CMK (cell line): ENCODE results near the gene GDI1.

Source experiments
- DNase-seq: peaks from one replicate; pipeline ENCODE4 v3.0.0-alpha.2; 2010; ENCODE audit warnings: low read depth

Gene GDI1

DNA sequence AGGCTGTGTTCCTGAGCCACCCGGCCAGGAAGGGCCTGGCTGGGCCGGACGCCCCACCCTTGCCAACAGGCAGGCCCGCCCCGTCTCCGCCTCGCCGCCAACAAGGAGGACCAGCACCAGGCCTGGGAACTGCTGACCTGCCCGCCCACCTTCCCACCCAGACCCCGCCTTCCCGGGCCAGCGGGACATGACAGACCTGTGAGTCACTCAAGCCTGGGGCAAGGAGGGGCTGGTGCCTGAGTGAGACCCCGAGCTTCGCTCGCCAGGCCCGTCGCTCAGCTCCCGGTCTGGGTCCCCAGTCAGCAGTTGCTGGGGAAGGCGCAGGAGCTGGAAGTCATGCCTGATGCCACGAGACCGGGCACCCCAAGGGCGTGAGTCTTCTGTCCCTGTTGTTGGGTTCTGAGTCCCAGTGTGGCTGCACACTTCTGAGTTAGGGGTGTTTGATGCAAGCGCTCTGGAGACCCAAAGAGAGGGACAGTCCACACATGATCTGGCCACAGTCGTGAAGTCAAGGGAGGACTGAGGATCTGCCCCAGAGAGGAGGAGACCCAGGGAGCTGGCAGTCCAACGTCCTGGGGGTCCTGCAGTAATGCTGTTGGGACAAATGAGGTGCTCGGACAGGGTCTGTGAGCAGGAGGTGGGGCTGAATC lies 27.6 kb upstream of the GDI1 start, which contains the start of gene DNASE1L1:
DNASE1L1 (minus strand) TSS at position 33 of the 650 bp plus-strand sequence. CDS start 3,686 bp downstream, outside the sequence.
- no peak for DNase-seq

DNA sequence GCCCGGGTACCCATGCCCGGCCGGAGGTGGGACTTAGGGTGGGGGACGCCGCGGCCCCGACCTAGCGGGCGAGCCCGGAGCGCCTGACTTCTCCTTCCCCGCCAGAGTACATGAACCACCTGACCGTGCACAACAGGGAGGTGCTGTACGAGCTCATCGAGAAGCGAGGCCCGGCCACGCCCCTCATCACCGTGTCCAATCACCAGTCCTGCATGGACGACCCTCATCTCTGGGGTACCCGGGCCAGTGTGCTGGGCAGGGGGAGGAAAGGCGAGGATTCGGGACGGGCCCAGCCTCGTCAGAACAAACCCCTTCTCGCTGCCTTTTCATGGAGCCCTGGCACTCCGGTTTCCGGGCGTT lies 25.0 kb upstream of the GDI1 start:
- no peak for DNase-seq

DNA sequence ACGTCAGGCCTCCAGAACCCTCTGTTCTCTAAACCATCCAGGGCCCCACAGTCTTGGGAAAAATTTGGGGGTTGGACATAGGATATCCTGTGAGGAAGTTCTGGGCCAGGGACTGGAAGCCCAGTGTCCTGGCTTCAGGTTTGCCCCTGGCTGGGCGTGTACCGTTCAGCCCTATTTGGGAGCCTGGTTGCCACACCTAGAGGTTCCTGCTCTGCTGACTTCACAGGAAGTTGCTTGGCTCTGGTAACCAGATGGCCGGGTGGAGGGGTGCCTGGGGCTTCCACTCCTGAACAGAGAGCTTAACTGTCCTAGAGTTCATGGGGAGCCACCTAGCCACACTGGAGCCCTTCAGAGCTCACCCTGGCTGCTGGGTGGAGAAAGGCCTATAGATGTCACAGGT lies 24.5 kb upstream of the GDI1 start:
- DNase-seq, result no peak

DNA sequence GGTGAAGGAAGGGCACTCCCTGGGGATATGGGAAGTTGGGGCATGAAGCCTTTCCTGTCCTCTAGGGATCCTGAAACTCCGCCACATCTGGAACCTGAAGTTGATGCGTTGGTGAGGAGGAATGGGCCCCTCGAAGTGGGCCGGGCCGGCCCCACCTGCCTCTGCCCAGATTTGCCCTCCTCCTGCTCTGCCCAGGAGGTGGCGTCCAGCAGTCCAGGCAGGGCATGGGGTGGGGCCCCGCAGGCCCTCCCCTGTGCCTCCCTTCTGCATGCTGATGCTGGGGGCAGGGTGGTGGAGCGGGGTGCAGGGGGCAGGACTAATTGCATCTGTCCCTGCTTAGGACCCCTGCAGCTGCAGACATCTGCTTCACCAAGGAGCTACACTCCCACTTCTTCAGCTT lies 23.8 kb upstream of the GDI1 start:
- DNase-seq, result no peak

DNA sequence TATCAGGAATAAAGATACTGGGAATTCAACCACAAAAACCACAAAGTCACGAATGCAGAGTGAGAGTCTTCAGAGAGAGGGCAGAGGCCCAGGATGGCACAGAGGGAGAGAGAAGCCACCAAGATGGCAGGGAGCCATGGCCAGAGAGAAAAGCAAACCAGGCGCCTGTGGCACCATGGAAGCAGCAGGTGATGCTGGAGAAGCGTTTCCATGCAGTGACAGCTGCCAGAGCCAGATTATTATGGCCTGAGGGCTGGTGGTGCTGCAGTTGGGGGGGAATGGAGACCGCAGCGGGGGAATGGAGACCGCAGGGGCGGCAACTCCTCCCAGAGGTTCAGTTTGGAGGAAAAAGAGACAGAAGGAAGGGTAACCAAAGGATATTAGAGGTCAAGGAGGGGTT lies 19.8 kb upstream of the GDI1 start:
- no peak for DNase-seq

DNA sequence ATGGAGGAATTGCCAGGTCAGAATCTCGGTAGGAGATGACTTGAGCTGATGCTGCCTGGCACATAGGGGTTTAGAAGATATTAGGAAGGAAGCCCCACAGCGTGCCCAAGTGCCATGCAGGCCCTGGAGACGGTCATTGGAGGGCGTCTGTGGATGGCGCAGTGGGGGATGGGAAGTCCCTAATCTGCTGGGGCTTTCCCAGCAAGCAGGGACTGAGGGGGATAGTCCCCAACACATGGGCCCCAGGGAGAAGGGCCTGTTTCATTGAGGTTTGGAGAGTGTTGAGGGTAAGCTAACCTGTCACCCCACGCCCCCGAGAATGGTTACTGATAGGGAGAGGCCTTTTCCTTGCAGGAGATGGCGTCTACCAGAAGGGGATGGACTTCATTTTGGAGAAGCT lies 17.8 kb upstream of the GDI1 start:
- DNase-seq, result no peak

DNA sequence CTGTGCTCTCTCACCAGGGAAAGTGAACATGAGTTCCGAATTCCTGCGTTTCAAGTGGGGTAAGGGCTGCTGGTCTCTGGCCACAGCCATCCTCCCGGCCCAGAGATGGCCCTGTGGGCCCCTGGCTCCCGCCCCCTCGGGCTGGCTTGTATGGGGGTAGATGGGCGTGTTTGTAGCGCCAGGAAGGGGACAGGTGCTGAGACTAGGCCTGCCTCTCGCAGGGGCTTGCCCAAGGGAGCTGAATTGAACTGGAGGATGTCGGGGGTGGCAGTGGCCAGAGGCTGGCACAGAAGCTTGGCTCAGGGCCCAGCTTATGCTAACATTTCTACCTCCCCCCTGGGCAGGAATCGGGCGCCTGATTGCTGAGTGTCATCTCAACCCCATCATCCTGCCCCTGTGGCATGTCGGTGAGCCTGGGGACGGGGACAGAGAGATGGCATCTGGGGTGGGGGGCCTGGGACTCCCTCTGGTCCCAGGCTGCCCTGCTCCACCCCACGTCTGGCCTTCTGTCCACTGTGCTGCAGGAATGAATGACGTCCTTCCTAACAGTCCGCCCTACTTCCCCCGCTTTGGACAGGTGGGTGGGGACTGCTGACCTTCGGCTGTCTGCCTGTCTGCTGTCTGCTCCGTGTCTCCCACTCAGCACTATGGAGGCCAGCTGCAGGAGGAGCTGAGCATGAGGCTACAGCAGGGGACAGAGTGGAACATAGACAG lies 17.1 kb upstream of the GDI1 start:
- no peak for DNase-seq

DNA sequence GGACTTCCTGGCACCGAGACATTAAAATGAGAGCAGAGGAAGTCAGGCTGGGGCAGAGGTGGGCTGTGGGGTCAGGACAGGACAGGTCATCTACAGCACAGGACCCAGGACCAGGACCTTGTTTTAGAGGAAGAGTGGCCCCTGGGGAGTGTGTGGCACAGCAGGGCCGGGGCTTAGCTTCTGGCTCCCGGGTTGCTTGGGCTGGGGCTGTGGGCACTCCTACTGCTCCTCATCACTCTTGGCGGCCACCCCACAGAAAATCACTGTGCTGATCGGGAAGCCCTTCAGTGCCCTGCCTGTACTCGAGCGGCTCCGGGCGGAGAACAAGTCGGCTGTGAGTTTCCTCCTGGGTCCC lies 16.6 kb upstream of the GDI1 start:
- no peak for DNase-seq

DNA sequence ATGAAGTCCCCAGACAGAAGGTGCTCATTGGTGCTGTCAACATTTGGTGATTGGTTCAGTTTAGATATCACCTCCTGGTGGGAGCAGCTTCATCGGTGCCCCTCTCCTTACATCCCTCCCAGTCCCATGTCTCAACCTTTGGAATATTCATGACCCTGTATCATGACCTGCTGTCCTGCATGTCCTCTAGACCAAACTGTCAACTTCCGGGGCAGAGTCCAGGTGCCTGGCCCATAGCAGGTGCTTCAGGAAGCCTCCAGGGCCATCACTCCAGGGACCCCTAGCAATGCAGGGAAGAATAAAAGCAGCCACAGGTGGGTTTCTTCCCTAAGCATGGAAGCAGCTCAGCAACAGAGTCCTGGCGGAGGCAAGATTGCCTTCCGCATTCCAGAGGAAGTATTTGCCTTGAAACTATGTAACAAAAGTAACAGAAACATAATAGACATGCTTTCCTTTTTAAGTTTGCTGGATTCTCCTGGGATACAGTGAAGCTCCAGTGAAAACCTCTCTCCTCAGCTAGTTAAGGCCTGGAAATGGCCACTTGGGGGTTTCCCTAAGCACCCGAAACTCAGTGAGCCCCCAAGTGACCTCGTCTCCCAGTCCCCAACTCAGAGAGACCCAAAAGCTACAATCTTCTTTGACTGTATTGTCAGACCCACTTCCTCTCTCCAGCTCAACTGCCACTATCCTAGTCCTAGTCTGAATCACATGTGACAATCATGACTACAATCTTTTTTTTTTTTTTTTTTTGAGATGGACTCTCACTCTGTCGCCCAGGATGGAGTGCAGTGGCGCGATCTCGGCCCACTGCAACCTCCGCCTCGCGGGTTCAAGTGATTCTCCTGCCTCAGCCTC lies 9.8 kb upstream of the GDI1 start:
- no peak for DNase-seq

DNA sequence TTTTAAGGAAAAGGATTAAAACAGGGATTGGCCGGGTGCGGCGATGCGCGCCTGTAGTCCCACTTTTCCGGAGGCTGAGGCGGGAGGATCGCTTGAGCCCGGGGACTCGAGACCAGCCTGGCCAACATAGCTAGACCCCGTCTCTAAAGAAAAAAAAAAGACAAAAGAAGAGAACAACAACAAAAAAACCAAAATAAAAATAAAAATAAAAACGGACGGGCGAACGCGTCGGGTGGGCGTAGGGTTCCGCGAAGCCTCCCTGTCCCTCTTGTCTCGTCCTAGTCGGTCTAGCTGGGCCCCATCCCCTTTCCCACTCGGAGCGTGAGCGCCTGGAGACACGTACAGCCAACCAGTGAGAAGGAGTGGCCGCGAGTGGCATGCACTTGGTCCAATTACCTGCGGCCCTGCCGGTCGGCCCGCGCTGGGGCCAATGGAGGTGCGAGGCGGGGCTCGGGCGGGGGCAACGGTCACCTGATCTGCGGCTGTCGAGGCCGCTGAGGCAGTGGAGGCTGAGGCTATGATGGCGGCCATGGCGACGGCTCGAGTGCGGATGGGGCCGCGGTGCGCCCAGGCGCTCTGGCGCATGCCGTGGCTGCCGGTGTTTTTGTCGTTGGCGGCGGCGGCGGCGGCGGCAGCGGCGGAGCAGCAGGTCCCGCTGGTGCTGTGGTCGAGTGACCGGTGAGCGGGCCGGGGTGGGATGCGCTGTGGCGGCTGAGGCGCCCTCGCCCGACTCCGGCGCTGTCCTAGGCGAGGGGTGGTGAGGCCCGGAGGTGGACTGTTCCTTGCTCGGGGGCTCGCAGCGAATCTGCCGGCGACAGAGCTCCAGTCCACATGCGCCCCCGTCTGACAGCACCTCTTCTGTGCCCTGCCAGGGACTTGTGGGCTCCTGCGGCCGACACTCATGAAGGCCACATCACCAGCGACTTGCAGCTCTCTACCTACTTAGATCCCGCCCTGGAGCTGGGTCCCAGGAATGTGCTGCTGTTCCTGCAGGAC lies 8.5 kb upstream of the GDI1 start, which contains the start of gene ATP6AP1:
ATP6AP1 (plus strand) TSS at position 502 of the 996 bp plus-strand sequence; CDS start at position 518, 16 bp downstream.
- no peak for DNase-seq

DNA sequence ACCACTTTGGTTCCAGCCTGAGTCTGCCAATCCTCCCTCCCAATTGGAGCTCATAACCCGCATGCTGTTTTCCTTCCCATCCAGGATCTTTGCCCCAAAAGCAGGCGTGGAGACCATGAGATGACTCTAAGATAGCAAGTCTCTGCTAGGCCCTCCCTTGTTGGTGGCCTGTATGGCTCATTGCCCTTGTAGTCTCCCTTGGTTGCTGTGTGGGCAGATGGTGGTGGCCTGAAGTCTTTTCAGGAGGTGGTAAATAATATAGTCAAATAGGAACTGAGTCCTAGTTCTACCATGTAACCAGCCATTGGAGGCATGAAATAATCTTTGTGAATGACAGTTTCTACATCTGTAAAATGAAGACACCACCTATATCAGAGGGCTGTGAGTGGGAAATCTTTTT lies 7.2 kb upstream of the GDI1 start:
- DNase-seq, result no peak

DNA sequence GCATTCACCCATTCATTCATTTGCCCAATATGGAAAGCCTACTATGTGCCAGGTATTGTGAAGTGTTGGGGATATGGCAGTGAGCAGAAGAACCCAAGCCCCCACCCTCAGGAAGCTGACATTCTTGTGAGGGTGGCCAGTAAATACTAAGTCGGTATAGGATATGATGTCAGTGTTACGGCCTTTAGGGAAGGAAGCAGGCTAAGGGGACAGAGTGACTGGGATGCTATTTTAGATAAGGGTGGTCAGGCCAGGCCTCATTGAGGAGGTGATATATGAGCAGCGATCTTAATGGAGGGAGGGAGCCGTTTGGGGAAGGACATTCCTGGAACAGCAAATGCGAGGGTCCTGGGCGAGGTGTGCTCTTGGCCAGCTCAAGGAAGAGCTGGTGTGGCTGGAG lies 6.5 kb upstream of the GDI1 start:
- DNase-seq, result no peak

DNA sequence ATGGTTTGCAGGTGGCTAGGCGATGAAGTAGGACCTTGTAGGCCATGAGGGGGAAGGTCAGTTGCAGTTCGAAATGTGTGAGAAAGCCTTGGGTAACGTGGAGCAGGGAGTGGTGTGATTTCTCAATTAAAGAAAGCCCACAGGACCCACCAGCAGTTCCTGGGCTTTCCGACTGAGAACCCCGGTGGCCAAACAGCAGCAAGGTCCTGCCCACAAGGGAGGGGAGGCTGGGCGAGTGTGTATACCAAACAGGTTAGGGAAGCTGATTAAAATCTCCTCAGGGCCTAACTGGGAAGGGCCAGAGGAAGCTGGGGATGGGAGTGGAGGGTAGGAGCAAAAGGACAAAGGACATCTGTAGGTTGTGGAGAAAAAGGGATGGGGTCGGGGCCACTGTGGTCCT lies 6.0 kb upstream of the GDI1 start:
- no peak for DNase-seq

DNA sequence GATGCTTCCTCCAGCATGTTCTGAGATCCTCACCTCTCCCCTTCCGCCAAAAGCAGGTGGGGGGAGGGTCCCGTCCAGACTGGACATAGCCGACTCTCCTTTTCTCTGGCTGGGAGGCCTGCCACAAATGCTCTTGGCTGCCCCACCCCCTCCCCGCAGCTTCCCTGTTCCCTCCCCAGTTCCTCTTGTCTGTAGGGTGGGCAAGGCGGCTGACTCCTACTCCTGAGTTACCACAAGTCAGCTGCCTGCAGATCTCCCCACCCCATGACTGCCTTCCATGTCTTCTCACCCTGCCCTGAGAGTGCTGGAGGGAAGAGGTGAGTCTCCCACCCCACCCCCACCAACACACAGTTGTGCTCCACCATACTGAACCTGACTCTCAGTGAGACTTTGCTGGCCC lies 5.6 kb upstream of the GDI1 start:
- DNase-seq, result no peak

DNA sequence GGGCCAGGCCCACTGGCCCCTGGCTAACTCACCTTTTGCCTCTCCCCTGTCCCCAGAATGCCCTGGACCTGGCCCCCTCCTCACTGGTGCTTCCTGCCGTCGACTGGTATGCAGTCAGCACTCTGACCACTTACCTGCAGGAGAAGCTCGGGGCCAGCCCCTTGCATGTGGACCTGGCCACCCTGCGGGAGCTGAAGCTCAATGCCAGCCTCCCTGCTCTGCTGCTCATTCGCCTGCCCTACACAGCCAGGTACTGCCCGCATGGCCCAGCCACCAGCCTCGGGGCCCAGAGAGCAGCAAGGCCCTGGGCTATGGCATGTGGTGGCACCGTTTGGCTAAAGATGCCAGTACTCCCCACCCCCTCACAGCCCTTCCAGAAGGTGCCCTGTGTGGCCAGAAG lies 4.7 kb upstream of the GDI1 start:
- no peak for DNase-seq

DNA sequence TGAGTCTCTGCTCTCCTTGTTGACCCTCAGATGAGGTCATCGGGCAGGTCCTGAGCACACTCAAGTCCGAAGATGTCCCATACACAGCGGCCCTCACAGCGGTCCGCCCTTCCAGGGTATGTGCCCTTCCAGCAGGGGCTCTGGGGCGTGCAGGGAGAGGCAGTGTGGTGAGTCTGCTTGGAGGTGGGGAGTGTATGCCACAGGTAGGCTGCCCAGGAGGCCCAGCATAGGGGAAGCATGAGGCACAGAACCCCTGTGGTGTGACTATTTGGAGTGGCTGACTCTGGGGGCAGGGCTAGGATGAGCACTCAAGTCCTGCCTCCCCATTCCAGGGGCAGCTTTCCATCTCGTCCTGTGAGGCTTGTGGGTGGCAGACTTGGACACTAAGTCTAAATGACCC lies 3.3 kb upstream of the GDI1 start:
- no peak for DNase-seq

DNA sequence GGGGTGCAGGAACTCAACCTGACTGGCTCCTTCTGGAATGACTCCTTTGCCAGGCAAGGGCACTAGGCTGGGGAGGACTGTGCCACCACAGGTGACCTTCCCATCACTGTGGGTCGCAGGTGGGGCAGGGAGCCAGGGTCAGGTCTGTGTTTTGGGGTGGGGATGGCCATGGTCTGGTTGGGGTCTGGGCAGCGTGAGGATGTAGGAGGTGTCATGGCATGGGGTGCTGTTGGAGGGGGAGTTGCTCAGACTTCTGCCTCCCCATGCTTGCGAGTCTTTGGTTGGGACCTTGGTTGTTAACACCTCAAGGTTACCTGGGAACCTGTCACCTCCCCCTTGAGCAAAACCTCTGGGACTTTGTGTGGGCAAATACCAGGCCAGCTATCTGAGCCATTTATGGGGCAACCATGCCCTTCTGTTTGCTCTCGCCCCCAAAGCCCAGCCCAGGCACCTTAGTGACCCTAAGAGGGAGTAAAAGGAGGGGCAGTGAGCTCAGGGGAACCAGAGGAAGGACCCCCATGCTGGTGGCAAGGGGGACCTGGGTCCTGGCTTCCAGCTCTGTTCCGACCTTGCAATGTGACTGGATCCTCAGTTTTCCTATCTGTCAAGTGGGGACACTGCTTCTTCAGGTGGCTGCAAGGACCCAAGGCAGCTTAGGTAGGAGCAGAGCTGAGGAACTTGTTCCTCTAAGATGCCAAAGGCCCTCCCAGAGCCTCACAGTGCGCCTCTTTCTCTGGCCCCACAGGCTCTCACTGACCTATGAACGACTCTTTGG lies 2.4 kb upstream of the GDI1 start:
- no peak for DNase-seq

DNA sequence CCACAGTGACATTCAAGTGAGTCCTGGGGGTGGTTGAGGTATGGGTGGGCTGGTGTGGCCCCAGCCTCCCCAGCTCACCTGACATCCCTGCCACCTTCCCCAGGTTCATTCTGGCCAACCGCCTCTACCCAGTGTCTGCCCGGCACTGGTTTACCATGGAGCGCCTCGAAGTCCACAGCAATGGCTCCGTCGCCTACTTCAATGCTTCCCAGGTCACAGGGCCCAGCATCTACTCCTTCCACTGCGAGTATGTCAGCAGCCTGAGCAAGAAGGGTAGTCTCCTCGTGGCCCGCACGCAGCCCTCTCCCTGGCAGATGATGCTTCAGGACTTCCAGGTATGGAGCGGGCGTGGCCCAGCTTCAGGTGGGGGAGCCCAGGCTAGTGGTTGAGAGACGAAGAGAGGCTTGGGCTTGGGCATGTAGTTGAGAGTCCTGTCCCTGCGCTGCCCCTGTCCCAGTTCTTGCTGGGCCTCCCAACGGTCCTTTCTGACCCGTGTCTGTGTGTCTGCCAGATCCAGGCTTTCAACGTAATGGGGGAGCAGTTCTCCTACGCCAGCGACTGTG lies 1.7 kb upstream of the GDI1 start:
- DNase-seq, result no peak

DNA sequence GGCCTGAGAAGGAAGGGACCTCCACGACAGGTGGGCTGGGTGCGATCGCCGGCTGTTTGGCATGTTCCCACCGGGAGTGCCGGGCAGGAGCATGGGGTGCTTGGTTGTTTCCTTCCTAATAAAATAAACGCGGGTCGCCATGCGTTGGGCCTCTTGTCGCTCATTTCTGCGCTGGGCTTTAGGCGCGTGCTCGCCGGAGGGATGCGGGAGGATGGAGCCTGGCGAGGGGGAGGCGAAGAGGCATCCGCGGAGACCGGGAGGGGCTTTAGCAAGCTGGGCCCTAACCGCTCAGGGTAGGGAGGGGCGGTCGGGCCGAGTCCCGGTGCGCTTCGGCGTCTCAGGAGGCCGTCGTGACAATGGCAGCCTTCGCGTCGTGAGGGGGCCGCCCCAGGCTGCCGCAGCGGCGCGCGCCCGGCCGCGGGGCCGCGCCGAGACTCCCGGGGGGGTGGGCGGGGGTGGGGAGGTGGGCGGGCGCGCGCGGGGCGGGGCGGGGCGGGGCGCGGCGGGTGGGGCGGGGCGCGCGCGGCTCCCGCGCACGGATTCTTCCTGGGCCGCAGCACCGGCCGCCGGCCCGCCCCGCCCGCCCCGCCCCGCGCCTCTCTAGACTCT lies 476 bp upstream of the GDI1 start:
- DNase-seq, result no peak
